GM18858 (cell line): ENCODE measurements around the gene SCAPER.

ENCODE experiments used
- ATAC-seq: cut with Tn5 transposase; IDR thresholded peaks from one replicate; pipeline ENCODE4 v1.9.1; 2021; ENCODE audit not compliant: unreplicated experiment

The SCAPER gene

GRCh38 chr15:76343313-76343996, 561.7 kb downstream of the SCAPER start:
- no peak for ATAC-seq

GRCh38 chr15:76342382-76343201, 562.5 kb downstream of the SCAPER start:
- ATAC-seq: no peak

GRCh38 chr15:76342058-76342381, 563.1 kb downstream of the SCAPER start:
- ATAC-seq: no peak

DNA sequence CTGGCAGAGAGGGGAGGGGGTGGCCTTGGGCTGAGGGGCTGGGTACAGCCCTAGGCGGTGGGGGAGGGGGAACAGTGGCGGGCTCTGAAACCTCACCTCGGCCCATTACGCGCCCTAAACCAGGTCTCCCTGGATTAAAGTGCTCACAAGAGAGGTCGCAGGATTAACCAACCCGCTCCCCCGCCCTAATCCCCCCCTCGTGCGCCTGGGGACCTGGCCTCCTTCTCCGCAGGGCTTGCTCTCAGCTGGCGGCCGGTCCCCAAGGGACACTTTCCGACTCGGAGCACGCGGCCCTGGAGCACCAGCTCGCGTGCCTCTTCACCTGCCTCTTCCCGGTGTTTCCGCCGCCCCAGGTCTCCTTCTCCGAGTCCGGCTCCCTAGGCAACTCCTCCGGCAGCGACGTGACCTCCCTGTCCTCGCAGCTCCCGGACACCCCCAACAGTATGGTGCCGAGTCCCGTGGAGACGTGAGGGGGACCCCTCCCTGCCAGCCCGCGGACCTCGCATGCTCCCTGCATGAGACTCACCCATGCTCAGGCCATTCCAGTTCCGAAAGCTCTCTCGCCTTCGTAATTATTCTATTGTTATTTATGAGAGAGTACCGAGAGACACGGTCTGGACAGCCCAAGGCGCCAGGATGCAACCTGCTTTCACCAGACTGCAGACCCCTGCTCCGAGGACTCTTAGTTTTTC, 563.6 kb downstream of the SCAPER start:
- no peak for ATAC-seq

DNA sequence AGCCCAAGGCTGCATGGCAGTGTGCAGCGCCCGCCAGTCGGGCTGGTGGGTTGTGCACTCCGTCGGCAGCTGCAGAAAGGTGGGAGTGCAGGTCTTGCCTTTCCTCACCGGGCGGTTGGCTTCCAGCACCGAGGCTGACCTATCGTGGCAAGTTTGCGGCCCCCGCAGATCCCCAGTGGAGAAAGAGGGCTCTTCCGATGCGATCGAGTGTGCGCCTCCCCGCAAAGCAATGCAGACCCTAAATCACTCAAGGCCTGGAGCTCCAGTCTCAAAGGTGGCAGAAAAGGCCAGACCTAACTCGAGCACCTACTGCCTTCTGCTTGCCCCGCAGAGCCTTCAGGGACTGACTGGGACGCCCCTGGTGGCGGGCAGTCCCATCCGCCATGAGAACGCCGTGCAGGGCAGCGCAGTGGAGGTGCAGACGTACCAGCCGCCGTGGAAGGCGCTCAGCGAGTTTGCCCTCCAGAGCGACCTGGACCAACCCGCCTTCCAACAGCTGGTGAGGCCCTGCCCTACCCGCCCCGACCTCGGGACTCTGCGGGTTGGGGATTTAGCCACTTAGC, 564.3 kb downstream of the SCAPER start:
- no peak for ATAC-seq

DNA sequence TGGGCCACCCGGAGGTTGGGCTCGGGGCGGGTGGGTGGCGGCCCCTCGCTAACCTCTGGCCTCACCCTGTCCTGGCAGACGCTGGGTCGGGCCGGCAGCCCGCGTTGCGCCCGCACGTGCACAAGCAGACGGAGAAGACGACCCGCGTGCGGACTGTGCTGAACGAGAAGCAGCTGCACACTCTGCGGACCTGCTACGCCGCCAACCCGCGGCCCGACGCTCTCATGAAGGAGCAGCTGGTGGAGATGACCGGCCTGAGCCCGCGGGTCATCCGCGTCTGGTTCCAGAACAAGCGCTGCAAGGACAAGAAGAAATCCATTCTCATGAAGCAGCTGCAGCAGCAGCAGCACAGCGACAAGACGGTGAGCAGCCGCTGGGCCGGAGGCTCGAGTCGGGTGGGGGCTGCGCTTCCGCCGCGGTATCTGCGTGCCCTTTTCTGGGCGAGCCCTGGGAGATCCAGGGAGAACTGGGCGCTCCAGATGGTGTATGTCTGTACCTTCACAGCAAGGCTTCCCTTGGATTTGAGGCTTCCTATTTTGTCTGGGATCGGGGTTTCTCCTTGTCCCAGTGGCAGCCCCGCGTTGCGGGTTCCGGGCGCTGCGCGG, 564.8 kb downstream of the SCAPER start:
- ATAC-seq: no peak

DNA sequence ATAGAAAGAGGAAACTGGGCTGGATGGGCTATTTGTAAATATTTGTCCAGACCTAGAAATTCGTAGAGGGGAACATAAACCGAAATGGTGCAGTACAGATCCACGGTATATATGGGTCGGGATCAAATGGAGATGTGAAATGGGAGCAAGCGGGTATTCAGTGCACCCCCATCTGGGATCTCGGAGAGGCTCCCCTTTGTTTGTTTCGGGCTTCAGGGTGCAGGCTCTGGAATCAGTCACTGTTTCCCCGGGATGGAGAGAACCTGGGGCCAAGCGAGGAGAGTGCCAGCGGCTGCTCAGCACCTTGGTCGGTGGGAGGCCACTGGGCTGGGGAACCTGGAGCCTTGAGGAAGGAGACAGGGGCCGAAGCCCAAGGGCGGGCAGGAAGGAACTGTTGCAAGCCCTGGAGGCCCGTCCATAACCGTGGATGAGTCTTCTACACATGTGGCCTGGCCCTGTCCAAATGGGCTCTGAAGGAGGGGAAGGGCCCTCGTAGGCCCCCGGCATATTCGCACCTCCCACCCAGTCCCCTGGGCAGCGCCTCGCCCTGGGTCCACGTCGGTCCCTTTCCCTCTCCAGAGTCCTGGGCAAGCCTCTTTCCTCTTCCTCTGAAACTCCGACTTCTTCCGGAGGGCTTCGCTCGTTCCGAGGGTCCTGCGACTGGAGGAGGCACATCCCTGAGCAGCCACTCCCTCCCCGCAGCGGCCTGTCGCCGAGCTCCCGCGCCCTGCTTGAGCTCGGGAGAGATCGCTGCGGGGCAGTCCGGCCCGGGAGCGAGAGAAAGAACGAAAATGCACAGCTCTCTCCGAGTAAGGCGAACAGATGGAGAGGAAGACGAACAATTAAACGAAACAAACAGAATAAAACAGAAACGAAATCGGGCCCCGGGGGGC, 565.6 kb downstream of the SCAPER start:
- no peak for ATAC-seq

DNA sequence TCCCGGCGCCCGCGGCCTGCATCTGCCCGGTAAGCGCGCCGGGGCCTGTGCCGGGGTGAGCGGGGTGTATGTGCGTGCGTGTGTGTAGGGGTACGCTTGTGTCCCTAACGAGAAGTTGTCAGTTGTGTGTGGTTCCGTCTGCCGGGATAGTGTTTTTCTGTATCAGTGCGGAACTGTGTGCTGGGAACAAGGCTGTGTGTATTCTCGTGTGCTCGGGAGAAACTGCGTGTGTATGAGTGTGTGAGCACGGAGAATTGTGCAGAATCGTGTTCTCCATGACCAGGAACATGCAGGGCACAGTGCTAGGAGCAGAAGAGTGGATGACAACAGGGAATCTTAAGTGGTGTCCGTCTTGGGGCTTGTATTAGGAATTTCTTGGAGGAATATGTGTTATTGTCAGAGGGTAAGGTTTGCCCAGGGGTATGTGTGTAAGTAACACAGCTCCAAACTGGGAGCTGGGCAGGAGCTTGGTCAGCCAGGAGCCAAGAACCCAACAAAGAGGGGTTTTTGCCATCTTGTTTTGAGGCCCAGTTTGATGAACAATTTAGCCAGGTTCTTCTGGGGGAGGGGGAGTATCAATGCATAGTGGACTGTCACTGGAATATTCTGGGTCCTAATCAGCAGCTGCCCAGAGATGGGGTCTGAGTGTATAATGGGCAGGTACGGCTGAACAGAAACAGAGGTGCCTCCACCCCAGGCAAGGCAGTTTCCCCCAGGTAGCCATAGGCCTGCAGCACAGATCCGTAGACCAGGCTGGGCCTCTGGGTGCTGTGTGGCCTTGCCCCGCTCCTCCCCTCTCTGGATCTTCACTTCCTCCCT, 566.4 kb downstream of the SCAPER start:
- ATAC-seq: no peak

DNA sequence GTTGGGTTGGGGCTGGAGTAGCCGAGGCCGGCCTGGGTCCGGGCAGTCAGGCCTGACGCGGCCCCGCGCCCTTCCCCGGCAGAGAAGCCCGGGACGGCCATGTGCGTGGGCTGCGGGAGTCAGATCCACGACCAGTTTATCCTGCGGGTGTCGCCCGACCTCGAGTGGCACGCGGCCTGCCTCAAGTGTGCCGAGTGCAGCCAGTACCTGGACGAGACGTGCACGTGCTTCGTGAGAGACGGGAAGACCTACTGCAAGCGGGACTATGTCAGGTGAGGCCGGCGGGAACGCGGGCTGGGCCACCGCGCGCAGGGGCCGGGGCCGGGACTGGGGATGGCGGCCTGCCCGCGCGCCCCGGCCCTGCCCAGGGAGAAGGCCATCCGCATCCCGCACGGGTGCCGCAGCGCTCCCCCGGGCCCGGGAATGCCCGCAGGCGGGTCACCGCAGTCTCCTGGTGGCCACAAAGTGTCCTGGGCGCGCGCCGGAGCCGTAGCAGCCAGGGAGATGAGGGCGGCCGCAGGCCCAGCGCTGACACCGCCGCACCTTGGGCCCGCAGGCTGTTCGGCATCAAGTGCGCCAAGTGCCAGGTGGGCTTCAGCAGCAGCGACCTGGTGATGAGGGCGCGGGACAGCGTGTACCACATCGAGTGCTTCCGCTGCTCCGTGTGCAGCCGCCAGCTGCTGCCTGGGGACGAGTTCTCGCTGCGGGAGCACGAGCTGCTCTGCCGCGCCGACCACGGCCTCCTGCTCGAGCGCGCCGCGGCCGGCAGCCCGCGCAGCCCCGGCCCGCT, 567.2 kb downstream of the SCAPER start:
- no peak for ATAC-seq

GRCh38 chr15:76337059-76337695, 568.0 kb downstream of the SCAPER start:
- ATAC-seq: no peak

GRCh38 chr15:76336254-76337058, 568.7 kb downstream of the SCAPER start, which contains the start of gene ISL2:
Gene ISL2 (plus strand): TSS chr15:76336773. CDS start chr15:76336884, 111 bp downstream.
- no peak for ATAC-seq

GRCh38 chr15:76335307-76336253, 569.6 kb downstream of the SCAPER start:
- no peak for ATAC-seq

- ATAC-seq: no peak
Observed at GRCh38 chr15:76334438-76335306, 570.5 kb downstream of the SCAPER start.

DNA sequence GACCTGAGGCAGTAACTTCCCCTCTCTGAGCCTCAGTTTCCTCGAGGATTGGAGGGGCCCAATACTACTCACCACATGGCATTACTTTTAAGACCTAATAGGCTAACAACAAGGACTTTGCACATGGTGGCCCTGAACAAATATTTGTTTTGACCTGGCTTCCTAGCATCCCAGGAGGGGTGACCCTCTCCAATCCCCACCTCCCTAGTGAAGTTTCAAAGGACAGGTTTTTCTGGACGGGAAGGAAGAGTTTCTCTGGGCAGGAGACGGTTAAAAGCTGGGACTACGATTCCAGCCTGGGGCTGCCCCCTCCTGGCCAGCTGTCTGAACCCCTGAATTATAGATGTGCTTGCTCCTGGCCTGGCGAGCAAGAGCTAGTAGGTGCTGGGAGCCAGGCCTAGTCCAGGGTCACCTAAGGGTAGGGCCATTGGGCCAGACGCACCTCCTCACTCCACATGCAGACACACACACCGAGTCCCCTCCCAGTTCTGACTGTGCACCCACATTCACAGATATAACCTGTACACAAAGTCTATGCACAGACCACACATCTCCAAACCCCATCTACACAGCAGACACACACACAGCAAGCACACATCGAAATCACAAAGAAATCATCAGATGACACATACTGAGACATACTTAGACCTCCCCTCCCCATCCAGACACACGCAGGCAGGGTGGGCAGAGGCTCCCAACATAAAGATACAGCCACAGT, 571.3 kb downstream of the SCAPER start:
- ATAC-seq: no peak

DNA sequence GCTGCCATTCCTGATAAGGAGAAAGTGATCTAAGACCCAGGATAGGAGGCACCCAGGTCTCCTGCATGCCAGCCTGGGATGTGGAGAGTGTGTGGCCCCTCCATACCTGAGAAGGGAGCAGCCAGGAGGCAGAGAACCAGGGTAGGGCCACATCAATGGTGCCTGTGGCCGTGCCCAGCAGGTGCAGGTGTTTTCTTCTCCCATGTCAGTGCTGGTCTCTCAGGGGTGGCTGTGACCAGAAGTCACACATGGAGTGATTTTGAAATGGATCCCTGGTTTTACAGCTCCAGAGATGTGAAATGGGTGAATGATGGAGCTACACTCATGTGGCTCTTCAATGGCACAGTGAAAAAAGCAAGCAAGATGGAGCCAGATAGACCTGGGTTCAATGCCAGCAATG, 571.8 kb downstream of the SCAPER start:
- no peak for ATAC-seq
